Stimulated activated CD4-positive, alpha-beta T cell treated with anti-CD3 and anti-CD28 coated beads, Interleukin-12 subunit alpha, Interleukin-12 subunit beta, amount 100 ng/mL, for 4 hours (primary cell): ENCODE data around the gene TANGO6.

Source experiments
- DNase-seq: peaks from one replicate; pipeline ENCODE4 v3.0.0-alpha.2; 2020

TANGO6 gene

DNA sequence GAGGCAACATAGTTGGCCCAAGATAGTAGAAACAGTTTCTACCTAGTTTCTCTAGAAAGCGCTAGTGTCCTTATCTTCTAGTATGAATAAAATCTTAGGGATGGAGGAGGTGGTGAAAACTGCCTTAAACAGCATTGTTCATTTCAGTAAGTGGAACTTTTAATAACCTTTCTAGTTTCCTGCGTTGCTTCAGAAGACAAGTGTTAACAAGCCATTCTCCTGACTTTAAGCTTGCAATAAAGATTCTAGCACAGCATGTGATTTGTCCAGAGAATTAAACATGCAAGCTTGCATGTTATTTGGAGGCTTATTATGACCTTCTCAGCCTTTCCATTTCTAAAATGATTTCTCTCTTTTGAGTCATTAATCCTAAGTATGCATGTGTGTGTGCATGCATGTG lies 72.3 kb downstream of the TANGO6 start:
- no peak for DNase-seq

GRCh38 chr16:68917541-68917940 lies 74.2 kb downstream of the TANGO6 start:
- no peak for DNase-seq

- DNase-seq: no peak
Observed at GRCh38 chr16:68920349-68920748, 77.0 kb downstream of the TANGO6 start.

- no peak for DNase-seq
Observed at GRCh38 chr16:68921637-68922036, 78.3 kb downstream of the TANGO6 start.

GRCh38 chr16:68923116-68923515 lies 79.8 kb downstream of the TANGO6 start:
- no peak for DNase-seq

- DNase-seq: no peak
Observed at GRCh38 chr16:68927018-68927417, 83.7 kb downstream of the TANGO6 start.

DNA sequence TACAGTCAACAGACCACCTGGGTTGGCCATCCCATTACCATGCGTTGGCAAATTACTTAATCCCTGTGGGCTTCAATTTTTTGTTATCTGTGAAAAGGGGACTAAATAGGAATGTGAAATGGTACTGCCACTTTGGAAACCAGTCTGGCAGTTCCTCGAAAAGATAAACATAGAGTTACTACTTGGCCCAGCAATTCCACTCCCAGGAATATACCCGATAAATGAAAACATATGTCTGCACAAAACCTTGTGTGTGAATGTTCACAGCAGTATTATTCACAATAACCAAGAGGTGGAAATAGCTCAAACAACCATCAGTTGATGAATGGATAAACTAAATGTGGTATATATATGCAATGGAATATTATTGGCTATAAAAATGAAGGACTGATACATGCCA lies 87.9 kb downstream of the TANGO6 start:
- no peak for DNase-seq

GRCh38 chr16:68934402-68934801 lies 91.1 kb downstream of the TANGO6 start:
- DNase-seq: no peak

- DNase-seq: no peak
Observed at GRCh38 chr16:68935008-68935407, 91.7 kb downstream of the TANGO6 start.

DNA sequence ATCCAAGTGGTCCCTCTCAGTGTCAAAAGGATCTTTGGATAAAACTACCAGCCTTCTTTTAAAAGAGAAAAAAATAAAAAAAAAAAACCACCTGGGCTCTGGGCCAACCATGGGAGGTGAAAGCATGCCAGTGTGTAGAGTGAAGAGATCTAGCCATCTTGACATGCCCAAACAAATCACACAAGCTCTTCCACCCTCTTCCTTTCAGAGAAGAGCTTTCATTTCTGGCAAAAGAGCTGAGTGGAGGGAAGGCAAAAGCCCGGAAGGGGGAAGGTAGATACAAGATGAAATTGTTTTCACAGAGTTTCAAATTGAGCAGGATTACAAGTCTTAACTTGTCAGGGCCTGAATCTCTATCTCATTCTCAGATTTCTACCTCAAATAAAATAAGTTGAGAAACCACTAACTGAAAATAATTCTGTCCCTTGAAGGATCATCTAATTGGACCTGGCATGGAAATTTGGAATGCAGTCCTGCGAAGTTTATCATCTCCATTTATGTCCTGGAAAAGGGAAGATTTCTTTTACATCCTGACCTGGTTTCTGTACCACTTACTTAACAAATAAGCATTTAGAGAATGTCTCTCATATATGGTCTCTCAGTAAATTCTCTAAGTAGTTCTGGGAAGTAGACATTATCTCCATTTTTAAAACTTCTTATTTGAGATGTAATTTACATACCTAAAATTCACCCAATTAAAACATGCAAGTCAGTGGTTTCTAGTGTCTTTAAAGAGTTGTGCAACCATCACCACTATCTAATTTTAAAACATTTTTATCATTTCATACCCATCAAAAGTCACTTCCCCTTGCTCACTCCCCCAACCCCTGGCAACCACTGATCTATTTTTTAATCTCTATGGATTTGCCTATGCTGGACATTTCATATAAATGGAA lies 93.7 kb downstream of the TANGO6 start:
- no peak for DNase-seq

- DNase-seq: no peak
Observed at GRCh38 chr16:68939692-68940320, 96.5 kb downstream of the TANGO6 start.

GRCh38 chr16:68940816-68941215 lies 97.5 kb downstream of the TANGO6 start:
- DNase-seq: no peak

DNA sequence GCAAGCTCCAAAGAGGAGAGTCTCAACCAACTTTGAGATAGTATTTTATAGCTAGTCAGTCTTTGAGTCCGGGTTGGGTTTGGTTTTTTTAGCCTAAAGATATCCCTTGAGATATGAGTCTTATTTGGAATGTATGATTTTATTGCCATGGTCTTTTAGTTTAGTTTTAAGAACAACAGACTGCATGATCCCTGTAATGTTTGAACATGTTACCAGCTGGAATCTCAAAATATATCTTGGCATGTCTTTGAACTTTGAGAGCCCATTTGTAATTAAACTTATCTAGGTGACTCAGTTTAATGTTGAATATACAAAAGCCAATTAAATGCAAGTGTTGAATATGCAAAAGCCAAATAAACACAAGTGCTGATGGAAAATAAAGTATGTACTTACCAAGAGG lies 100.6 kb downstream of the TANGO6 start:
- DNase-seq: no peak

- no peak for DNase-seq
Observed at GRCh38 chr16:68948230-68948910, 105.0 kb downstream of the TANGO6 start.

- no peak for DNase-seq
Observed at GRCh38 chr16:68951991-68952877, 108.9 kb downstream of the TANGO6 start.

DNA sequence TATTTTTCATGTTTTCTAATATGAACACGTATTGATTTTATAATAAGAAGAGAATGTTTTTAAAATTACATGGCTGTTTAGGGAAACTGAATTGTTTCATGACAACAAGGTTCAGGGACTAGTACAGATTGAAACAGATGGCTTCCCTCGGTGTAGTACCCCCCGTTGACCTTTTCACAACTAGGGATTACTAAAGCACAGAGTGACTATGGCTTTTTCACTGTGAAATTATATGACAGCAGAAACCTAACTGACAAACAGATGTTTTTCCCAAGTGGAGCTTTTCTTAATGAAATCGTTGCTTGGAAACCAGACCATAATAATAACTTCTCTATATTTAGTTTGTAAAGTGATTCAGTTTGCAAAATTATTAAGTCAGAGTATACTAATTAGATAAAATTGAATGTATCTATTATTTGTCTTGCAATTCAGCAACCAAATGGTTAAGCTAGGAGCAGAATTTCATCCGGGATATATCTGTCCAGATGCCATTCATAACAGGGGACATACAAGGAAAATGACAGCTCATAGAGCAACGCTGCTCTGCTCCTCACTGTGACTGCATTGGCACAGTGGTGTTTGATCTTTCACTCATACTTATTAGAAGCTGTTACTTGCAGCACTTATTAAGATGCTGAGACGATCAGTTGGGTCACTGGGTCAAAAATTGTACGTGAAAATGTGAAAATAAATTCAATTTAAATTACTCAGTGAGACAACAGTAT lies 111.7 kb downstream of the TANGO6 start:
- no peak for DNase-seq

DNA sequence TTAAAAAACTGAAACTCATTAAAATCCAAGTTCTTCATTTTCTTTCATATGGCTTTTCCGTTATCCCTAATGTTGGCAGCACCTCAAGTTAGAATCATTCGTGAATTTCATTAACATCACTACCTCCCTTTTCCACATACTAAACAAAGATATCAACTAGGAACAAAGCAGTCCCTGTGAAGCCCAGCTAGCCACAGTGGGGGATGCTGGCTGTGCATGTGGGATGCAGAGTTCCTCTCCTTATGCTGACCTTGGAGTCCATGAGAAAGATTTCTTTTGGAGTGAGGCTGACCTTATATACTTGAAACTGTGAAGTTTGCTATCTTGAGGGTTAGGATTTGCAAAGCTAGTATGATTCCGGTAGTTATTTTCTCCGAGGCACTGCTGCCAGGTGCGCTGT lies 117.6 kb downstream of the TANGO6 start:
- no peak for DNase-seq

GRCh38 chr16:68961778-68962402 lies 118.6 kb downstream of the TANGO6 start:
- DNase-seq: no peak

GRCh38 chr16:68969338-68969737 lies 126.0 kb downstream of the TANGO6 start:
- no peak for DNase-seq

DNA sequence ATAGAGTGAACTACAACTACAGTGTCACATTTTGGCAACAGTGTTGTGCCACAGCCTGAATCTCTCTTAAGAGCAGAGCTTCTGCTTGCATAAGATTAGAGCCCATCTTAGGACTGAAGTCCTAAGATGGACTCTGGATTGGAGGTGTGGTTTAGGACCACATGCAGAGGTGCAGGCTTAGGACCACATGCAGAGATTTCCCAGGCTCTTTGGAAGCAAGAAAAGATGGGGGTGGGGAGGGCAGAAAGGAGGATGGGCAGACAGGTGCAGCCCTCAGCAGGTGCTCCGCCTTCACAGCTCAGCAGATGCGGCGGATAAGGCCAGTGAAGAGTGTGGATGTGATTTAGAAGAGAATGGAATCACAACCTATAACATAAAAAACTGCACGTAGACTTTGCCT lies 128.7 kb downstream of the TANGO6 start:
- DNase-seq: no peak

- no peak for DNase-seq
Observed at GRCh38 chr16:68972720-68973119, 129.4 kb downstream of the TANGO6 start.
